Right atrium auricular region (tissue), 2 donors: Measurements from ENCODE around the gene CLDN20. TPM values are rescaled to one million over a fixed set of nuclear protein-coding genes. Genes with fewer than 3 reads are reported as not detected.

Experiments
- DNase-seq: peaks from one replicate; pipeline ENCODE4 v3.0.0-alpha.2; 2019; ENCODE audit warnings: low spot score
- H3K27ac ChIP-seq, 2 donors: fragments of 200-600 bp; sonication (generic); 1 replicate in 1 of 2; 2 replicates in 1 of 2; pipeline ENCODE4 v1.5.1; 2016 to 2019
- H3K27me3 ChIP-seq, 2 donors: fragments of 200-600 bp; sonication (generic); one replicate each; pipeline versions ENCODE4 v1.5.1 to v1.6.0; 2017 to 2019
- H3K36me3 ChIP-seq: fragments of 200-600 bp; sonication (generic); one replicate; pipeline ENCODE4 v1.5.1; 2016
- H3K4me1 ChIP-seq, 2 donors: fragments of 200-600 bp; sonication (generic); one replicate each; pipeline versions ENCODE4 v1.5.1 to v1.6.0; 2017 to 2019
- H3K4me3 ChIP-seq, 2 donors: fragments of 200-600 bp; sonication (generic); 1 replicate in 1 of 2; 2 replicates in 1 of 2; pipeline ENCODE4 v1.5.1; 2017 to 2019; ENCODE audit warnings: mild to moderate bottlenecking in 1 of 2, moderate library complexity in 1 of 2
- H3K9me3 ChIP-seq, 2 donors: fragments of 200-600 bp; sonication (generic); one replicate each; pipeline ENCODE4 v1.5.1; 2019
- CTCF ChIP-seq, 2 donors: fragments of 200-600 bp; sonication (generic); IDR thresholded peaks; one replicate each; pipeline ENCODE4 v1.5.1; 2019; ENCODE audit warnings: antibody characterized with exemption in 2 of 2
- total RNA-seq, 2 donors: library from RNA; depleted of rRNA; stranded (reverse); fragments of >200 nt; gene quantifications; one replicate each; pipeline ENCODE4 v1.1.0, GENCODE V29; 2016

Gene CLDN20
- total RNA-seq, 2 donors from 2014 or later, result not detected

- no peak for TF ChIP-seq CTCF (IDR thresholded peaks at IDR 0.05)
- peaks cover 0 to 17% of the 10 kb centered on the region in 2 donors for H3K4me1 ChIP-seq
- no peaks in the 10 kb centered on the region for H3K9me3 ChIP-seq
- peak overlapping the region; percentile 82 to 92 for H3K27ac ChIP-seq
- no peaks in the 10 kb centered on the region for H3K36me3 ChIP-seq
- DNase-seq, result no peak
- peak overlapping the region; percentile 70 to 82 for H3K4me3 ChIP-seq
- H3K27me3 ChIP-seq, result no peaks in the 10 kb centered on the region
Measured at GRCh38 chr6:155313602-155314091, 49.8 kb downstream of the CLDN20 start.

GRCh38 chr6:155314092-155314772 lies 50.4 kb downstream of the CLDN20 start, which contains the start of gene TFB1M:
Gene TFB1M (minus strand): TSS chr6:155314484. CDS start chr6:155314428, 56 bp downstream.
- peak; percentile 98 for DNase-seq

GRCh38 chr6:155314773-155315515 lies 51.1 kb downstream of the CLDN20 start:
- no peaks in the 10 kb centered on the region for H3K27me3 ChIP-seq
- H3K9me3 ChIP-seq, result no peaks in the 10 kb centered on the region
- H3K4me3 ChIP-seq, result peak overlapping the region; percentile 70 to 82
- H3K27ac ChIP-seq, result peak overlapping the region; percentile 82 to 92
- TF ChIP-seq CTCF (IDR thresholded peaks at IDR 0.05), result no peak
- H3K4me1 ChIP-seq, result peaks cover 0 to 17% of the 10 kb centered on the region in 2 donors
- peak; percentile 86 for DNase-seq
- no peaks in the 10 kb centered on the region for H3K36me3 ChIP-seq

More at GRCh38 chr6:155314092-155314772, 50.4 kb downstream of the CLDN20 start, which contains the start of gene TFB1M:
- Histone ChIP-seq H3K4me3 (peak within 1 kb of the TSS; percentile 70 to 82), H3K27ac (peak within 1 kb of the TSS; percentile 82 to 92), H3K4me1 (peaks cover 0 to 17% of the 10 kb centered on the region in 2 donors), H3K27me3 (no peaks in the 10 kb centered on the region), H3K36me3 (no peaks in the 10 kb centered on the region), H3K9me3 (no peaks in the 10 kb centered on the region)
- no peak for TF ChIP-seq CTCF (IDR thresholded peaks at IDR 0.05)

- H3K4me3 ChIP-seq, result peak overlapping the region; percentile 70 to 82
- no peak for TF ChIP-seq CTCF (IDR thresholded peaks at IDR 0.05)
- peak overlapping the region; percentile 82 to 92 for H3K27ac ChIP-seq
- no peaks in the 10 kb centered on the region for H3K36me3 ChIP-seq
- no peak for DNase-seq
- H3K27me3 ChIP-seq, result no peaks in the 10 kb centered on the region
- H3K4me1 ChIP-seq, result peaks cover 0 to 17% of the 10 kb centered on the region in 2 donors
- H3K9me3 ChIP-seq, result no peaks in the 10 kb centered on the region
Measured at GRCh38 chr6:155315516-155315871, 51.7 kb downstream of the CLDN20 start.

GRCh38 chr6:155316419-155316818 lies 52.6 kb downstream of the CLDN20 start:
- no peak overlapping the region for H3K27ac ChIP-seq
- no peak for DNase-seq

More at GRCh38 chr6:155316419-155316818, 52.6 kb downstream of the CLDN20 start:
- Histone ChIP-seq H3K27me3 (no peaks in the 10 kb centered on the region), H3K4me1 (peaks cover 0 to 17% of the 10 kb centered on the region in 2 donors), H3K9me3 (no peaks in the 10 kb centered on the region), H3K4me3 (no peak overlapping the region), H3K36me3 (no peaks in the 10 kb centered on the region)
- no peak for TF ChIP-seq CTCF (IDR thresholded peaks at IDR 0.05)
